K562 (cell line): ENCODE measurements around the gene DAPK2. TPM values are rescaled to one million over a fixed set of nuclear protein-coding genes. Genes with fewer than 3 reads are reported as not detected.

Source experiments
- BCLAF1 ChIP-seq, 2 experiments: fragments of 450-650 bp in 1 of 2; IDR thresholded peaks; 2 replicates each; pipeline ENCODE4 v1.6.1; 2011 to 2017; ENCODE audit warnings: low read depth in 2 of 2, antibody characterized with exemption in 1 of 2, borderline replicate concordance in 1 of 2, low read length in 1 of 2, mild to moderate bottlenecking in 1 of 2, mixed read lengths in 1 of 2; ENCODE audit not compliant: control insufficient read depth in 1 of 2
- CBFA2T2 ChIP-seq: fragments of 450-650 bp; conservative IDR thresholded peaks from 2 replicates; pipeline ENCODE4 v1.6.1; 2017; ENCODE audit warnings: mild to moderate bottlenecking
- CTCF ChIP-seq, 3 experiments: IDR thresholded peaks in 2 of 3; conservative IDR thresholded peaks in 1 of 3; 2 replicates each; pipeline ENCODE4 v1.5.1; 2011 to 2012; ENCODE audit warnings: low read length in 3 of 3, mild to moderate bottlenecking in 3 of 3, control low read depth in 2 of 3, improper control_type of control experiment in 1 of 3, inconsistent platforms in 1 of 3, low read depth in 1 of 3, mixed read lengths in 1 of 3, moderate library complexity in 1 of 3; ENCODE audit not compliant: insufficient read depth in 2 of 3
- DMBX1 ChIP-seq: fragments of 250-450 bp; sonication (Bioruptor Pico); IDR thresholded peaks from 2 replicates; pipeline ENCODE4 v1.8.0; 2022; ENCODE audit warnings: inconsistent platforms, mild to moderate bottlenecking, moderate library complexity, borderline replicate concordance
- DNMT1 ChIP-seq: fragments of 450-650 bp; IDR thresholded peaks from 2 replicates; pipeline ENCODE4 v1.6.1; 2016; ENCODE audit warnings: antibody characterized with exemption, mild to moderate bottlenecking
- EGR1 ChIP-seq: fragments of 450-650 bp; conservative IDR thresholded peaks from 2 replicates; pipeline ENCODE4 v1.6.1; 2017; ENCODE audit warnings: mild to moderate bottlenecking
- HEY1 ChIP-seq: fragments of 250-450 bp; sonication (Bioruptor Pico); IDR thresholded peaks from 2 replicates; pipeline ENCODE4 v1.5.0; 2020; ENCODE audit warnings: mild to moderate bottlenecking, moderate library complexity, borderline replicate concordance
- HNRNPL ChIP-seq: fragments of 200-400 bp; formaldehyde crosslinking; IDR thresholded peaks from 2 replicates; pipeline ENCODE4 v1.6.1; 2017; ENCODE audit warnings: low read depth, mild to moderate bottlenecking, low read length
- NR2C1 ChIP-seq, 2 experiments: fragments of 450-650 bp; IDR thresholded peaks; 2 replicates each; pipeline ENCODE4 v1.6.1; 2017; ENCODE audit warnings: mild to moderate bottlenecking in 2 of 2, antibody characterized with exemption in 1 of 2, inconsistent platforms in 1 of 2, missing compliant biosample characterization in 1 of 2, missing genetic modification characterization in 1 of 2
- PKNOX1 ChIP-seq: fragments of 450-650 bp; IDR thresholded peaks from 2 replicates; pipeline ENCODE4 v1.6.1; 2016
- PTBP1 ChIP-seq: fragments of 200-400 bp; formaldehyde crosslinking; IDR thresholded peaks from 2 replicates; pipeline ENCODE4 v1.6.1; 2017; ENCODE audit warnings: low read depth, low read length
- SAFB2 ChIP-seq: fragments of 200-400 bp; formaldehyde crosslinking; IDR thresholded peaks from 2 replicates; pipeline ENCODE4 v1.6.1; 2018; ENCODE audit warnings: borderline replicate concordance, low read length, low read depth, moderate library complexity; ENCODE audit not compliant: severe bottlenecking
- SPI1 ChIP-seq: IDR thresholded peaks from 2 replicates; pipeline ENCODE4 v1.6.1; 2011; ENCODE audit warnings: low read depth, low read length, control low read depth, borderline replicate concordance
- TAF1 ChIP-seq: IDR thresholded peaks from 2 replicates; pipeline ENCODE4 v1.6.1; 2011; ENCODE audit warnings: mild to moderate bottlenecking, low read length, moderate library complexity; ENCODE audit not compliant: insufficient read depth, control insufficient read depth, severe bottlenecking; ENCODE audit errors: extremely low read depth
- TRIM28 ChIP-seq: fragments of 450-650 bp; IDR thresholded peaks from 2 replicates; pipeline ENCODE4 v1.6.1; 2017
- ZNF12 ChIP-seq: sonication (generic); formaldehyde crosslinking; IDR thresholded peaks from 2 replicates; pipeline ENCODE4 v1.4.0; 2020; ENCODE audit warnings: mild to moderate bottlenecking, missing genetic modification reagents
- ZNF140 ChIP-seq: fragments of 250-450 bp; sonication (Bioruptor Pico); IDR thresholded peaks from 2 replicates; pipeline ENCODE4 v1.8.0; 2021; ENCODE audit warnings: moderate library complexity, mild to moderate bottlenecking, inconsistent platforms
- ZNF175 ChIP-seq: fragments of 200-800 bp; sonication (Bioruptor generic); IDR thresholded peaks from 2 replicates; pipeline ENCODE4 v1.6.1; 2016; ENCODE audit warnings: low read depth, mild to moderate bottlenecking, missing genetic modification characterization, missing compliant biosample characterization
- ZNF197 ChIP-seq: fragments of 200-800 bp; sonication (Bioruptor generic); IDR thresholded peaks from 2 replicates; pipeline ENCODE4 v1.6.1; 2016; ENCODE audit warnings: low read depth, missing genetic modification characterization, missing compliant biosample characterization
- ZNF24 ChIP-seq: fragments of 450-650 bp; IDR thresholded peaks from 2 replicates; pipeline ENCODE4 v1.6.1; 2016
- ZNF280A ChIP-seq: fragments of 450-650 bp; IDR thresholded peaks from 2 replicates; pipeline ENCODE4 v1.6.1; 2018; ENCODE audit warnings: mild to moderate bottlenecking, low read depth; ENCODE audit not compliant: partially characterized antibody
- ZNF699 ChIP-seq: fragments of 250-450 bp; sonication (Bioruptor Pico); IDR thresholded peaks from 2 replicates; pipeline ENCODE4 v1.8.0; 2021; ENCODE audit warnings: mild to moderate bottlenecking, moderate library complexity; ENCODE audit not compliant: insufficient replicate concordance
- polyA plus RNA-seq, 8 experiments: library from polyadenylated mRNA; depleted of rRNA in 4 of 8; stranded (reverse) in 5 of 8; unstranded in 3 of 8; fragments of >200 nt; fragmentation: Nextera tagmentation in 2 of 8; fragmentation: Illumina TruSeq in 1 of 8; extraction: Ambion mirVana in 2 of 8; extraction: Trizol in 1 of 8; gene quantifications; 2 replicates each; pipeline versions ENCODE4 v1.2.1 to v1.2.3, GENCODE V29; 2011 to 2014; ENCODE audit warnings: inconsistent platforms in 1 of 8, missing spikeins in 1 of 8
- total RNA-seq, 7 experiments: library from RNA; depleted of rRNA in 6 of 7; stranded (reverse); fragments of >200 nt in 6 of 7; fragmentation: Illumina TruSeq in 2 of 7; extraction: Trizol in 2 of 7; gene quantifications; 2 replicates each; pipeline versions ENCODE4 v1.2.1 to v1.2.3, GENCODE V29; 2011 to 2021; ENCODE audit warnings: low replicate concordance in 1 of 7

Gene DAPK2
- total and polyA plus RNA-seq, 9 of the 15 experiments (the other 6 are each of a cell fraction or from before 2014, with no cell fraction given) = 0.14 to 5.2 (median 2.2) TPM

- TF ChIP-seq DMBX1 (CRISPR knock-in tag) (no peak), SPI1 (no peak), BCLAF1 (IDR thresholded peaks at IDR 0.05; ENCODE audit: borderline replicate concordance in 1 of 2, control insufficient read depth in 1 of 2, low read depth in 2 of 2, low read length in 1 of 2) (no peak), EGR1 (peak; percentile 21; the same call in 1 of the 2 replicates), TRIM28 (no peak), ZNF197 (CRISPR knock-in tag) (no peak), ZNF140 (CRISPR knock-in tag) (no peak), HNRNPL (no peak), DNMT1 (no peak), ZNF24 (no peak), CBFA2T2 (peak; percentile 30; the same call in 1 of the 2 replicates), PKNOX1 (no peak), ZNF280A (no peak), NR2C1 (IDR thresholded peaks at IDR 0.05) (no peak), NR2C1 (tag; IDR thresholded peaks at IDR 0.05) (no peak), PTBP1 (no peak), TAF1 (no peak), HEY1 (CRISPR knock-in tag) (no peak), CTCF (IDR thresholded peaks at IDR 0.05 in 2 of 3, conservative IDR thresholded peaks at IDR 0.05 in 1 of 3; ENCODE audit: insufficient read depth in 2 of 3, low read depth in 1 of 3, low read length in 3 of 3) (peak in 2 of 3 experiments; percentile 34 to 37; a peak in 3 of 6 replicates), SAFB2 (no peak), ZNF699 (CRISPR knock-in tag) (no peak), ZNF175 (CRISPR knock-in tag) (no peak), ZNF12 (CRISPR knock-in tag) (no peak)
Observed at GRCh38 chr15:64010719-64011118, 35.6 kb downstream of the DAPK2 start (continued).
